AG04449 (cell line): ENCODE data around the gene HDGFL3.

Experiments
- CTCF ChIA-PET: fragments of 350-600 bp; formaldehyde crosslinking; extraction: SDS; loops from one replicate; lab custom pipeline; 2021; ENCODE audit warnings: antibody characterized with exemption; lab: Yijun Ruan, JAX
- POLR2A ChIA-PET: fragments of 400-600, 350-600 bp; formaldehyde crosslinking; extraction: SDS; loops from one replicate; lab custom pipeline; 2020; ENCODE audit warnings: antibody characterized with exemption, inconsistent platforms; lab: Yijun Ruan, JAX
- DNase-seq: peaks from one replicate; pipeline ENCODE4 v3.0.0-alpha.2; 2010; ENCODE audit warnings: low read depth, low spot score
- H3K4me3 ChIP-seq: 2 replicates; pipeline ENCODE4 v1.5.1; 2011; ENCODE audit warnings: low read depth, mild to moderate bottlenecking, control low read depth, low read length
- CTCF ChIP-seq: IDR thresholded peaks from one replicate; pipeline ENCODE4 v1.5.1; 2011; ENCODE audit warnings: mild to moderate bottlenecking, moderate library complexity, low read length, control low read depth, inconsistent platforms; ENCODE audit not compliant: insufficient read depth; ENCODE audit errors: missing control alignments

HDGFL3 gene

DNA sequence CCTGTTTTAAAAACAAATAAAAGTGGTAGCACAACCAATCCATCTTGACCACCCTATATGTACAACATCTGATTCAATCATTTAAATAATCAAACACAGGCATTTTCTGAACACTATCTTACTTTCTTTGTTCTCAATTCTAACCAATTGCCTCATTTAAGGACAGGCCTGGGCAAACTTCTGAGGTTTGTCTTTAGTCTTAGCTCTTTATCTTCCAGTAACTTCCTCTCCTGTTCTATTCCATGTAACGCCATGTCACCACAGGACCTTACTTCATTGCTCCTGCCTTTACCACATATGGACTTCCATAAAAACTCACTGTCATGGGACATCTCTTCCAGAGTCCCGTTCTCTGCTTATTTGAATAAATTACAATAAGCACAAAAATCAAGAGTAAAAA is 14.9 kb downstream of the HDGFL3 start:
- ChIA-PET CTCF (interaction anchor here (1.3 kb wide), 1 partner anchor 181 kb away, joined by 4 read pairs; the partner anchor contains the start of gene C15orf40), POLR2A (no interaction called here)
- TF ChIP-seq CTCF = no peak
- DNase-seq = no peak
- H3K4me3 ChIP-seq = no peak overlapping the region

DNA sequence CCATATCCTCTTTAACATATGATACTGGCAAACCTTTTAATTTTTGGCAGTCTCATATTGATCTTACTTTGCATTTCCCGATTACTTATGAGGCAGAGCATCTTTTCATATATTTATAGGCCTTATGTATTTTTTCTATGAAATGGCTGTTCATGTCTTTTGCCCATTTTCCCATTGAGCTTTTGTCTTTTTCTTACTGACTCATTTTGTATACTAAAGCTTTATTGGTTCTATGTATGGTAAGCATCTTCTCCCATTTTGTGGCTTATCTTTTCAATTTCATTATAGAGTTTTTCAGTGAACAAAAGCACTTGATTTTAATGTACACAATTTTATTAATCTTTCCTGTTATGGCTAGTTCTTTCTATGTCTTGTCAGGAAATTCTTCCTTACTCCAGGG is 17.2 kb downstream of the HDGFL3 start:
- no peak for TF ChIP-seq CTCF
- ChIA-PET CTCF (interaction anchor here (1.2 kb wide), 1 partner anchor 12 kb away, joined by 3 read pairs; no protein-coding TSS in a partner anchor), POLR2A (no interaction called here)

GRCh38 chr15:83185561-83185960 is 22.1 kb downstream of the HDGFL3 start:
- TF ChIP-seq CTCF = no peak
- no peak overlapping the region for H3K4me3 ChIP-seq
- POLR2A ChIA-PET = no interaction called here
- CTCF ChIA-PET = no interaction called here
- no peak for DNase-seq

More for the DNA sequence above, 17.2 kb downstream of the HDGFL3 start:
- no peak overlapping the region for H3K4me3 ChIP-seq
- no peak for DNase-seq

- CTCF ChIA-PET = no interaction called here
- H3K4me3 ChIP-seq = no peak overlapping the region
- no peak for DNase-seq
- TF ChIP-seq CTCF = no peak
- POLR2A ChIA-PET = no interaction called here
These were observed 28.7 kb downstream of the HDGFL3 start for GRCh38 chr15:83178869-83179325.

DNA sequence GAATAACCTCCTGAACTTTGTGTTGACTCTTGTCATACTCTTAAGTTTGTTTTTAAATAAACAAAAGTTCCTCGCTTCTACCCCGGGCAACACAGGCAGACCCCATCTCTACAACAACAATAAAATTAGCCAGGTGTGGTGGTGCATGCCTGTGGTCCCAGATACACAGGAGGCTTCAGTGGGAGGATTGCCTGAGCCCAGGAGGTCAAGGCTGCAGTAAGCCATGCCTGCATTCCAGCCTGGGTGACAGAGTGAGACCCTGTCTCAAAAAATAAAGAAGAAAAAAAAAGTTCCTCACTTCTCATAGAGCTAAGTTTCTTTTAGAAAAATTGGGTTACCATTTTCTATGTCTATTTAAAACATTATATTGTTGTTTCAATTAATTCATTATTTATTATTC is 29.2 kb downstream of the HDGFL3 start:
- no peak overlapping the region for H3K4me3 ChIP-seq
- no peak for TF ChIP-seq CTCF
- no peak for DNase-seq
- ChIA-PET CTCF (no interaction called here), POLR2A (no interaction called here)

GRCh38 chr15:83174891-83175290 is 32.7 kb downstream of the HDGFL3 start:
- TF ChIP-seq CTCF = no peak
- CTCF ChIA-PET = interaction anchor here (1.0 to 1.1 kb wide), 2 partner anchors 23 to 164 kb away, joined by 3 read pairs; no protein-coding TSS in a partner anchor
- POLR2A ChIA-PET = no interaction called here
- no peak overlapping the region for H3K4me3 ChIP-seq
- no peak for DNase-seq
